OCI-LY1 (cell line): ENCODE measurements around the gene COLEC12.

ENCODE experiments used
- CTCF ChIP-seq: fragments of 200-600 bp; sonication (generic), shearing (Covaris generic); IDR thresholded peaks from 2 replicates; pipeline ENCODE4 v1.5.1; 2017; ENCODE audit warnings: mild to moderate bottlenecking, antibody characterized with exemption, low read length, moderate library complexity, mixed read lengths
- EZH2 ChIP-seq: fragments of 200-600 bp; sonication (generic), shearing (Covaris generic); IDR thresholded peaks from 2 replicates; pipeline ENCODE4 v1.8.0; 2017; ENCODE audit warnings: borderline replicate concordance, mixed run types, mild to moderate bottlenecking, antibody characterized with exemption, low read length, moderate library complexity, mixed read lengths

- TF ChIP-seq CTCF (no peak), EZH2 (no peak)
Measured at GRCh38 chr18:495452-495851, 5.0 kb downstream of the COLEC12 start.
